Measurements from ENCODE around the gene MED9. TPM values are rescaled to one million over a fixed set of nuclear protein-coding genes. Genes with fewer than 3 reads are reported as not detected.

Gene MED9
- total and polyA plus RNA-seq, 10 of the 15 experiments (the other 5 are each of a cell fraction or from before 2014, with no cell fraction given) = 1.5 to 22.4 (median 14.8) TPM

DNA sequence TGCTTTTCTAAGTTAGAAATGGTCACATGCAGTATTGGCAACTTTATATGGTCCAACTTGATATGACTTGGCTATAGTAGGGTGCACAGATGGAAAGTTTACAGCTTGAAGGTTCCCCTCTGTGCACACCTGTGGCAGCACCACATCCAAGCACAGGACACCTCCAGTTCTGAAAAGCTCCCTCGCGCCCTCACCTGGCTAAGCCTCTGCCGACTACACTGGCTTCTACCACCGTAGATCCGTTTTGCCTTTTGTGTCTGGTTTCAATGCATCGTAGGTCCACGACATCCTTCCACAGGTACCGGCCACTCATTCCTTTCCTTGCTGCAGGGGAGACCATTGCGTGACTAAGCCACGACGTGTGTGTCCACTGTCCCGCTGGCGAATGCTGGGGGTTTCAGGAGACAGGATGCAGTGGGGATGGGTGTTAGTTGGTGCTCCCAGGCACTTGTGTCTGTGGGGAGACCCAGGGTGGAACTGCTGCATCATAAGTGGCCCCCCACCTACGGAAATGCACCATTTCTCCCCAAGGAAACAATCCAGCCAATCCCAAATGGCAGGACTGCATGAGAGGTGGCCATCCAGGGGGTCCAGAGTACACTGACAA, 24.3 kb downstream of the MED9 start:
- H3K27me3 ChIP-seq (replicated peaks in 1 of 2; ENCODE audit: control insufficient read depth in 2 of 2, insufficient read depth in 2 of 2, low read length in 1 of 2) = peaks cover under 1 to 2% of the 10 kb centered on the region in 2 experiments; a peak in 3 of 4 replicates
- no peaks in the 10 kb centered on the region for H3K9me3 ChIP-seq (replicated peaks; ENCODE audit: control insufficient read depth, insufficient read depth, low read length)
- SMC1A ChIA-PET (ENCODE audit: uncharacterized antibody, unreplicated experiment) = no interaction called here
- no TSS peak for BruUV-seq (replicated peaks)
- no peaks in the 10 kb centered on the region for H3K79me2 ChIP-seq (ENCODE audit: control insufficient read depth, insufficient read depth, low read length)
- CTCF ChIA-PET = no interaction called here
- no peak overlapping the region for H2AFZ ChIP-seq (ENCODE audit: control insufficient read depth, low read depth, low read length)
- no peaks in the 10 kb centered on the region for H3K36me3 ChIP-seq (ENCODE audit: control insufficient read depth in 2 of 2, insufficient read depth in 2 of 2, low read length in 1 of 2)
- H3K4me1 ChIP-seq (ENCODE audit: control insufficient read depth, insufficient read depth, low read length) = no peaks in the 10 kb centered on the region
- POLR2A ChIA-PET = no interaction called here
- intact Hi-C loops (cut with micrococcal nuclease; ENCODE audit: unreplicated experiment) = loop anchor here (1.0 kb wide), 1 partner anchor 25 kb away; the partner anchor contains the start of gene MED9
- FAIRE-seq = no peak
- H3K9ac ChIP-seq (ENCODE audit: control insufficient read depth, insufficient read depth, low read length) = no peak overlapping the region
- no peak for ATAC-seq
- TF ChIP-seq NR2C2 (IDR thresholded peaks at IDR 0.05; ENCODE audit: borderline replicate concordance, control insufficient read depth, insufficient read length, low read depth) (no peak), MEF2B (IDR thresholded peaks at IDR 0.05; ENCODE audit: partially characterized antibody, poor library complexity, severe bottlenecking) (no peak), ZNF207 (IDR thresholded peaks at IDR 0.05; ENCODE audit: borderline replicate concordance) (no peak), ZNF24 (IDR thresholded peaks at IDR 0.05) (no peak), CHD1 (IDR thresholded peaks at IDR 0.05; ENCODE audit: low read depth, low read length) (no peak), TCF3 (IDR thresholded peaks at IDR 0.05; ENCODE audit: borderline replicate concordance, insufficient read depth, low read depth, low read length) (no peak), NFYB (IDR thresholded peaks at IDR 0.05; ENCODE audit: insufficient read depth, low read depth, low read length) (no peak), ZNF622 (IDR thresholded peaks at IDR 0.05) (no peak), NFYA (IDR thresholded peaks at IDR 0.05; ENCODE audit: borderline replicate concordance, low read depth, low read length) (no peak)
- TF ChIP-seq, protein P1, sequence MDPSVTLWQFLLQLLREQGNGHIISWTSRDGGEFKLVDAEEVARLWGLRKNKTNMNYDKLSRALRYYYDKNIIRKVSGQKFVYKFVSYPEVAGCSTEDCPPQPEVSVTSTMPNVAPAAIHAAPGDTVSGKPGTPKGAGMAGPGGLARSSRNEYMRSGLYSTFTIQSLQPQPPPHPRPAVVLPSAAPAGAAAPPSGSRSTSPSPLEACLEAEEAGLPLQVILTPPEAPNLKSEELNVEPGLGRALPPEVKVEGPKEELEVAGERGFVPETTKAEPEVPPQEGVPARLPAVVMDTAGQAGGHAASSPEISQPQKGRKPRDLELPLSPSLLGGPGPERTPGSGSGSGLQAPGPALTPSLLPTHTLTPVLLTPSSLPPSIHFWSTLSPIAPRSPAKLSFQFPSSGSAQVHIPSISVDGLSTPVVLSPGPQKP (IDR thresholded peaks at IDR 0.05; ENCODE audit: low read depth, low read length) = no peak
- TF ChIP-seq, protein P2, sequence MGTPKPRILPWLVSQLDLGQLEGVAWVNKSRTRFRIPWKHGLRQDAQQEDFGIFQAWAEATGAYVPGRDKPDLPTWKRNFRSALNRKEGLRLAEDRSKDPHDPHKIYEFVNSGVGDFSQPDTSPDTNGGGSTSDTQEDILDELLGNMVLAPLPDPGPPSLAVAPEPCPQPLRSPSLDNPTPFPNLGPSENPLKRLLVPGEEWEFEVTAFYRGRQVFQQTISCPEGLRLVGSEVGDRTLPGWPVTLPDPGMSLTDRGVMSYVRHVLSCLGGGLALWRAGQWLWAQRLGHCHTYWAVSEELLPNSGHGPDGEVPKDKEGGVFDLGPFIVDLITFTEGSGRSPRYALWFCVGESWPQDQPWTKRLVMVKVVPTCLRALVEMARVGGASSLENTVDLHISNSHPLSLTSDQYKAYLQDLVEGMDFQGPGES (IDR thresholded peaks at IDR 0.05) = no peak
- TF ChIP-seq, protein P3, sequence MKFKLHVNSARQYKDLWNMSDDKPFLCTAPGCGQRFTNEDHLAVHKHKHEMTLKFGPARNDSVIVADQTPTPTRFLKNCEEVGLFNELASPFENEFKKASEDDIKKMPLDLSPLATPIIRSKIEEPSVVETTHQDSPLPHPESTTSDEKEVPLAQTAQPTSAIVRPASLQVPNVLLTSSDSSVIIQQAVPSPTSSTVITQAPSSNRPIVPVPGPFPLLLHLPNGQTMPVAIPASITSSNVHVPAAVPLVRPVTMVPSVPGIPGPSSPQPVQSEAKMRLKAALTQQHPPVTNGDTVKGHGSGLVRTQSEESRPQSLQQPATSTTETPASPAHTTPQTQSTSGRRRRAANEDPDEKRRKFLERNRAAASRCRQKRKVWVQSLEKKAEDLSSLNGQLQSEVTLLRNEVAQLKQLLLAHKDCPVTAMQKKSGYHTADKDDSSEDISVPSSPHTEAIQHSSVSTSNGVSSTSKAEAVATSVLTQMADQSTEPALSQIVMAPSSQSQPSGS (IDR thresholded peaks at IDR 0.05; ENCODE audit: low read length) = no peak
- H3K27ac ChIP-seq (ENCODE audit: control insufficient read depth, insufficient read depth) = no peak overlapping the region
- WGBS (ENCODE audit: insufficient coverage, insufficient replicate concordance, low lambda C conversion rate, missing lambda C conversion rate) = 55% methylated on average over 14 of the region's 14 CpGs
- no peak overlapping the region for H3K4me2 ChIP-seq (ENCODE audit: control insufficient read depth, insufficient read depth)
- no peaks in the 10 kb centered on the region for H4K20me1 ChIP-seq (ENCODE audit: control insufficient read depth, insufficient read depth)
- in situ Hi-C loops (cut with MboI) = no loop called here
- RAD21 ChIA-PET (ENCODE audit: unreplicated experiment) = interaction anchor here (0.7 kb wide), 1 partner anchor 883 kb away, joined by 4 read pairs; no protein-coding TSS in a partner anchor
- H3K4me3 ChIP-seq = no peak overlapping the region
- no peak for DNase-seq (ENCODE audit: low read depth, low spot score)
